Retinal pigment epithelial cell (primary cell): ENCODE data around the gene ANKRD11.

Source experiments
- DNase-seq: peaks from one replicate; pipeline ENCODE4 v3.0.0-alpha.2; 2010; ENCODE audit warnings: low read depth
- H3K4me3 ChIP-seq: 2 replicates; pipeline ENCODE4 v1.5.1; 2011; ENCODE audit warnings: mild to moderate bottlenecking, low read length, control low read depth, moderate library complexity
- TF ChIP-seq, protein P1 (sequence below): conservative IDR thresholded peaks from 2 replicates; pipeline ENCODE4 v1.5.1; 2011; ENCODE audit warnings: low read depth, low read length, control low read depth, inconsistent platforms

The ANKRD11 gene

DNA sequence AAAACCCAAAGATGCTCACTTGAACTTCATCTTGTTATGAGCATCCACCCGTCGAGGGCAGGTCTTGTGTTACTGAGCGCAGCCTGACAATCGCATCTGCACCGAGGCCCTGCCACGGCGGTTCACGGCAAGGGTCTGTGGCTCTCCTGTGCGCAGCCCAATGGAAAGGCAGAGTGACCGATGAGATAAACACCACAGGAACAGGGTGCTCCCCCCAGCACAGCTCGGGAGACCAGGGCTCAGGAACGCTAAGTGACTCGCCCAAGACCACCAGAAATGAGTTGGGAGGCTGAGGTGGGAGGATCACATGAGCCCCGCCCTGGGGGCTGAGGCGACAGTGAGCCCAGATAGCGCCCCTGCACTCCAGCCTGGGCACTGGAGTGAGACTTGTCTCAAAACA is 134.7 kb downstream of the ANKRD11 start:
- H3K4me3 ChIP-seq: no peak overlapping the region
- TF ChIP-seq, protein P1, sequence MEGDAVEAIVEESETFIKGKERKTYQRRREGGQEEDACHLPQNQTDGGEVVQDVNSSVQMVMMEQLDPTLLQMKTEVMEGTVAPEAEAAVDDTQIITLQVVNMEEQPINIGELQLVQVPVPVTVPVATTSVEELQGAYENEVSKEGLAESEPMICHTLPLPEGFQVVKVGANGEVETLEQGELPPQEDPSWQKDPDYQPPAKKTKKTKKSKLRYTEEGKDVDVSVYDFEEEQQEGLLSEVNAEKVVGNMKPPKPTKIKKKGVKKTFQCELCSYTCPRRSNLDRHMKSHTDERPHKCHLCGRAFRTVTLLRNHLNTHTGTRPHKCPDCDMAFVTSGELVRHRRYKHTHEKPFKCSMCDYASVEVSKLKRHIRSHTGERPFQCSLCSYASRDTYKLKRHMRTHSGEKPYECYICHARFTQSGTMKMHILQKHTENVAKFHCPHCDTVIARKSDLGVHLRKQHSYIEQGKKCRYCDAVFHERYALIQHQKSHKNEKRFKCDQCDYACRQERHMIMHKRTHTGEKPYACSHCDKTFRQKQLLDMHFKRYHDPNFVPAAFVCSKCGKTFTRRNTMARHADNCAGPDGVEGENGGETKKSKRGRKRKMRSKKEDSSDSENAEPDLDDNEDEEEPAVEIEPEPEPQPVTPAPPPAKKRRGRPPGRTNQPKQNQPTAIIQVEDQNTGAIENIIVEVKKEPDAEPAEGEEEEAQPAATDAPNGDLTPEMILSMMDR: no peak
- DNase-seq: no peak

DNA sequence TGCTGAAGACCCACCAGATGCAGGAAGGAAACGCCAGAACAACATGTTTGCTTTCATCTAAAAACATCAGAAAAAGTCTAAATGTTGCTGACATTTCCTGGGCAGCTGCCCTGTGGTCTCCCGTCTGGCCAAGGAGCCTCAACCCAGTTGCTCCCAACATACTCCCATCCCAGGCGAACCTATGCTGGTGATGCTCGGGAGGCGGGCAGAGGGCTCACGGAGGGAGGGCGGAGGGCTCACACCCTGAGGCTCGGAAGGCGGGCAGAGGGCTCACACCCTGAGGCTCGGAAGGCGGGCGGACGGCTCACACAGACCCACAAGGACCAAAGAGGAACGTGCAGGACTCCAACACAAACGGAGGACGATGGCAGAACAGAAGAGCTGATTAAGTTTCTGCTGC is 135.4 kb downstream of the ANKRD11 start:
- TF ChIP-seq, protein P1: no peak
- DNase-seq: no peak

DNA sequence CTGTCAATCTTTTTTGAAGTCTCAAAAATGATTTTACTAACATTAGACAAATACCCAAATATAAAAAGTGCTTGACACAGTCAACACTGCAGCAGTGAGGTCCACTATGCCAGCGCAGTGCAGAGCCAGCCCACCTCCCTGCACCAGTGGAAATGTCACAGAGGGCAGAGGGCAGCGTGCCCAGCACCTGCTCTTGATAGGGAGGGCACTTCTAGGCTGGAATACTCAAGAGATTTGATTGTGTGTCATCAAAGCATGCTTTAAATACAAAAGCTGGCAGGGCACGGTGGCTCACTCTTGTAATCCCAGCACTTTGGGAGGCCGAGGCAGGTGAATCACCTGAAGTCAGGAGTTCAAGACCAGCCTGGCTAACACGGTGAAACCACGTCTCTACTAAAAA is 136.0 kb downstream of the ANKRD11 start:
- no peak for DNase-seq
- TF ChIP-seq, protein P1: no peak
- no peak overlapping the region for H3K4me3 ChIP-seq

More for the DNA sequence above, 135.4 kb downstream of the ANKRD11 start:
- no peak overlapping the region for H3K4me3 ChIP-seq

DNA sequence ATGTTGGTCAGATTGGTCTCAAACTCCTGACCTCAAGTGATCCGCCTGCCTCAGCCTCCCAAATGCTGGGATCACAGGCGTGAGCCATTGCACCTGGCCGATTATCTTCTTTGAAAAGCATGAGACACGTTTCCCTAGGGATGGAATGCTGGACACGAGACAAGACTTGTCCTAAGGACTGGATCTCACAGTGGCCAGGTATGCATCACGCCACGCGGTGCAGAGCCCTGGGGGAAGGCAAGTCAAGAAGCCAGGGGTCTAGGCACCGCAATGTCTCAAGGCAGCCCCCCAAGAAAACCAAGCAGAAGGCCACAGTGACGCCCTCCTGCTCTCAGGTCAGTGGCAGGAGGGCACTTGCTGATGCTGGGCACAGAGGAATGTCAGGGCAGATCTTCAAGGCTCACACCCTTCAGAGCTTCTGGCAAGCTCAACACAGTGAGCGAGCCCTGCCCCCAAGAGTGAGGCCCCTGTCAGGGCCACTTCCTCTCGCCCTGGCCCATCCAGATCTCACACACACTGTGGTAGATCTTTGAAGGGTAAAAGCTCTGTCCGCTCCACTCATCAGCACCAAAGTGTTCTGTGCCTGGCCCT is 138.2 kb downstream of the ANKRD11 start:
- H3K4me3 ChIP-seq: no peak overlapping the region
- DNase-seq: no peak
- TF ChIP-seq, protein P1: no peak

DNA sequence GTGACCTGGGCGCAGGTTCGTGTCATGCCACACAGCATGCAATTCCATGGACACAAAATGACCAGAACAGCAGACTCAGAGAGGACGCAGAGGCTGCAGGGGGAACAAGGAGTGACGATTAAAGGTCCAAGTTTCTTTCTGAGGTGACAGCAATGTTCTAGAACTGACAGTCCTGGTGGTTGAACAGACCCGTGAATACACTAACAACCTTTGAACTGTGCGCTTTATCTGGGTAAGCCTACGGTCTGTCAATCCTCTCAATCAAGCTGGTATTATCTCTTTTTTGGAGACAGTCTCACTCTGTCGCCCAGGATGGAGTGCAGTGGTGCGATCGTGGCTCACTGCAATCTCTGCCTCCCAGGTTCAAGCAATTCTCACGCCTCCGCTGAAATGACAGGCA is 138.7 kb downstream of the ANKRD11 start:
- H3K4me3 ChIP-seq: no peak overlapping the region
- TF ChIP-seq, protein P1: no peak
- DNase-seq: no peak

DNA sequence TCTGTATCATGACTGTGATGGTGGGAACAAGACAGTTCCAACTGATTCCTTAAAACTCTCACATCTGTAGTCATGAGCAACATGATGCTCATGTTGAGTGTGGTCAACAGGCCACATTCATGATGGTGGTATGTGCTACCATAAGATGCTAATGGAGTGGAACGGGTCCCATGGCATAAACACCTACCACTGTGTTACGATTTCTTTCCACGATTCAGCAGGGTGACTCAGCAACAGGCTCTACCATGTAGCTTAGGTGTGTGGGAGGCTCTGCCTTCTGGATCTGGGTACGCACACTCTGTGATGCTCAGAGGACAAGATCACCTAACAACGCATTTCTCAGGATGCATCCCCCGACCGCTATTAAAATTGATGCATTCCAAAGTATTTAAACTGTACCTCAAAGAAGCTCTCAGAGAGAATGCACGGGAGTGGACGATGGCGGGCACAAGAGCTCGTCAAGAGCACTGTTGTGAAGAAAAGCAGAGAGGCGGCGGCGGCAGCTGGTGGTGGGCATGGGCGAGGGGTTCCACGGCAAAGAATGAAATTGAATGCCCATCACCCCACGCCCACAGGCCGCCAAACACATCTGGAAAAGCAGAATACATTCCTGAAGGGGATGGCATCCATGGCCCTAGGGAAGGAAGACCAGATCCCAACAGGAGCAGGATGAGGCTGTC is 139.5 kb downstream of the ANKRD11 start:
- TF ChIP-seq, protein P1: no peak
- no peak for DNase-seq

DNA sequence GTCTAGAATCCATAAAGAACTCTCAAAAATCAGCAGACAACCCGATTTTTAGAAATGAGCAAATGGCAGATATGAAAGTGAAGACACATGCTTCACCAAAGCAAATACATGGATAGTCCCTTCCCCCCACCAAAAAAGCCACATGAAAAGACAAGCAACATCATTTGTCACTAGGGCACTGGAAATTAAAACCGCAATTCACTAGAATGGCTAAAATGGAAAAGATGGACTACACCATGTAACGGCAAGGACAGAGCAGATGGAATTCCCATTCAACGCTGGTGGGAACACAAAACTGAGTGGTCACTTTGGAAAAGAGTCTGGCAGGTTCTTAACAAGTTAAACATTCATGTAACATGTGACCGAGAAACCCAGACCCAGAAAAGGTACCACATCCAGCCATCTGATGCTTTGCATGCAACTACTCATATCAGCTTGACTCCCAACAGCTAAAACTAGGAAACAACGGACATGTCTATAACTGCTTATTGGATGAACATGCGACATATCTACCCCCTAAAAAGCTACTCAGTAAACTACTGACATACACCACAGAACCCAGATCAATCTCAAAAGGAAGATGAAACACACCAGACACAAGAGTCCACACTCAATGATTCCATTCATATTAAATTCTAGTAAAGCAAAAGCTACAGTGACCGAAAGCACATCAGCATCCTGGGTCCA is 140.3 kb downstream of the ANKRD11 start:
- DNase-seq: no peak
- no peak overlapping the region for H3K4me3 ChIP-seq
- TF ChIP-seq, protein P1: no peak

More for the DNA sequence above, 139.5 kb downstream of the ANKRD11 start:
- no peak overlapping the region for H3K4me3 ChIP-seq
